Karpas-422 (cell line): ENCODE measurements around the gene CASP6. TPM values are rescaled to one million over a fixed set of nuclear protein-coding genes. Genes with fewer than 3 reads are reported as not detected.

ENCODE experiments used
- DNase-seq: peaks from one replicate; pipeline ENCODE4 v3.0.0-alpha.2; 2015
- H2AFZ ChIP-seq: fragments of 200-600 bp; sonication (generic); 2 replicates; pipeline ENCODE4 v1.6.1; 2014; ENCODE audit warnings: antibody characterized with exemption, low read length, mixed read lengths
- H3K27ac ChIP-seq: fragments of 200-600 bp; sonication (generic); 2 replicates; pipeline ENCODE4 v1.5.1; 2014; ENCODE audit warnings: mild to moderate bottlenecking, low read length, moderate library complexity
- H3K27me3 ChIP-seq: fragments of 200-600 bp; sonication (generic); 2 replicates; pipeline ENCODE4 v1.6.1; 2014; ENCODE audit warnings: low read length, mixed read lengths
- H3K36me3 ChIP-seq: fragments of 200-600 bp; sonication (generic); 2 replicates; pipeline ENCODE4 v1.6.1; 2014; ENCODE audit warnings: low read length, mixed read lengths; ENCODE audit not compliant: insufficient read depth
- H3K4me1 ChIP-seq: fragments of 200-600 bp; sonication (generic); 2 replicates; pipeline ENCODE4 v1.6.1; 2014; ENCODE audit warnings: mild to moderate bottlenecking, low read length, mixed read lengths
- H3K4me2 ChIP-seq: fragments of 200-600 bp; sonication (generic); 2 replicates; pipeline ENCODE4 v1.6.1; 2014; ENCODE audit warnings: low read length, low read depth, mild to moderate bottlenecking; ENCODE audit not compliant: poor library complexity, severe bottlenecking
- H3K4me3 ChIP-seq: fragments of 200-600 bp; sonication (generic); 2 replicates; pipeline ENCODE4 v1.5.1; 2014; ENCODE audit warnings: mild to moderate bottlenecking, antibody characterized with exemption, low read length, mixed read lengths
- H3K79me2 ChIP-seq: fragments of 200-600 bp; sonication (generic); 2 replicates; pipeline ENCODE4 v1.6.1; 2014; ENCODE audit warnings: mild to moderate bottlenecking, low read length, mixed read lengths
- H3K9ac ChIP-seq: fragments of 200-600 bp; sonication (generic); 2 replicates; pipeline ENCODE4 v1.6.0; 2014; ENCODE audit warnings: low read length
- H3K9me2 ChIP-seq: fragments of 200-600 bp; sonication (generic), shearing (Covaris generic); replicated peaks from 2 replicates; pipeline ENCODE4 v1.6.0; 2014; ENCODE audit warnings: mild to moderate bottlenecking, low read length, moderate library complexity; ENCODE audit not compliant: insufficient read depth
- H3K9me3 ChIP-seq: fragments of 300-700, 200-600 bp; sonication (generic); 2 replicates; pipeline ENCODE4 v1.6.1; 2014; ENCODE audit warnings: low read length, mixed read lengths
- H4K20me1 ChIP-seq: fragments of 200-600 bp; sonication (generic); 2 replicates; pipeline ENCODE4 v1.6.1; 2014; ENCODE audit warnings: mild to moderate bottlenecking, antibody characterized with exemption, low read length, low read depth; ENCODE audit not compliant: insufficient read depth
- total RNA-seq: library from RNA; depleted of rRNA; stranded (reverse); fragments of >200 nt; shearing (Covaris generic); gene quantifications from 2 replicates; pipeline ENCODE4 v1.2.3, GENCODE V29; 2014; ENCODE audit warnings: low replicate concordance

CASP6 gene
- total RNA-seq, 1 experiment from 2014 or later: 7.8 TPM

DNA sequence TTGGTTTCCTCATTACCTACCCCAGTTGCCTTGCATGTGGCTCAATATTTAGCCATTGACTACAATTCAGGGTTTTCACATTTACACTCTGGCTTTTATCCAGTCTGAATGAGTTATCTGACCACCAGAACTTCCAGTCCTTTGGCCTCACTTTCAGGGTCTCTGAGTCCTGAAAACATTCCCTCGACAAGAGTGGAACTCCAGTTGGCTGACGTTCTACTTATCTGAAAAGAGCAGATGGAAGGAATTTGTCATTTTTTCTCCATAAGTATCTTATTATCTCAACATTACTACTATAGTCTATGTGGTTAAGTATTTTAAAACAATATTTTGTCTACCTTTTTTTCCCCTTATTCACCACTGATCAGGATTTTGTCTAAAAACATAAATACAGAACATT, 5.2 kb upstream of the CASP6 start:
- H3K9me2 ChIP-seq: no peaks in the 10 kb centered on the region
- no peaks in the 10 kb centered on the region for H4K20me1 ChIP-seq
- H3K36me3 ChIP-seq: peaks cover 10% of the 10 kb centered on the region; the same call in 1 of the 2 replicates
- no peaks in the 10 kb centered on the region for H3K79me2 ChIP-seq
- no peak overlapping the region for H2AFZ ChIP-seq
- H3K27ac ChIP-seq: no peak overlapping the region
- no peak overlapping the region for H3K9ac ChIP-seq
- no peak overlapping the region for H3K4me3 ChIP-seq
- no peaks in the 10 kb centered on the region for H3K9me3 ChIP-seq
- H3K27me3 ChIP-seq: no peaks in the 10 kb centered on the region
- no peak for DNase-seq
- H3K4me1 ChIP-seq: peaks cover 17% of the 10 kb centered on the region
- no peak overlapping the region for H3K4me2 ChIP-seq

DNA sequence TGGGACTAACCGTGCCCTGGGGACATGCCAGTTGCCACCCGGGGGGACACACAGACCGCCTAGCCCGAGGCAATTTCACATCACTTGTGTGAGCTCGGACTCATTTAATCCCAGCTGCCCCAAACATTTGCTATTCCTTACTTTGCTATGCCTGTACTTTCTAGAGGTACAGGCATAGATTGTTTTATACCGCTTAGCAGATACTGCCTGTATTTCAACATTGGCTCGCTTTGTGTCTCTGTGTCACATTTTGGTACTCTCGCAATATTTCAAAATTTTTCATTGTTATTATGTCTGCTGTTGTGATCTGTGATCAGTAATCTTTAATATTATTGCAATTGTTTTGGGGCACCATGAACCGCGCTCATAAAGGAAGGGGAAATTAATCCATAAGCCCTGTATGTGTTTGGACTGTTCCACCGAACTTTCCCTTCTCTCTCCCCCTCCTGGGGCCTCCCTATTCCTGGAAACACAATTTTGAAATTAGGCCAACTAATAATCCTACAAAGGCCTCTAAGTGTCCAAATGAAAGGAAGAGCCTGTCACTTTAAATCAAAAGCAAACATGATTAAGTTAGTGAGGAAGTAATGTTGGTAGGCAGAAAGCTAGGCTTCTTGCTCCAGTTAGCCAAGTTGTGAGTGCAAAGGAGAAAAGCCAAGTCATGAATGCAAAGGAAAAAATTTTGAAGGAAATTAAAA, 568 bp upstream of the CASP6 start:
- Histone ChIP-seq H2AFZ (peak overlapping the region; percentile 92; the same call in 1 of the 2 replicates), H3K36me3 (0 out of 2 replicates have a peak, but pooled peaks cover 5% of the 10 kb centered on the region), H3K9ac (peak overlapping the region; percentile 88), H3K4me2 (peak overlapping the region; percentile 94), H3K27ac (peak overlapping the region; percentile 39; the same call in 1 of the 2 replicates), H3K27me3 (no peaks in the 10 kb centered on the region), H3K4me3 (peak overlapping the region; percentile 81), H4K20me1 (no peaks in the 10 kb centered on the region), H3K9me3 (no peaks in the 10 kb centered on the region), H3K79me2 (no peaks in the 10 kb centered on the region), H3K9me2 (no peaks in the 10 kb centered on the region), H3K4me1 (peaks cover 26% of the 10 kb centered on the region)
- DNase-seq: no peak

GRCh38 chr4:109701566-109702410, 1.5 kb downstream of the CASP6 start:
- peak overlapping the region; percentile 92 for H2AFZ ChIP-seq
- DNase-seq: peak; percentile 57
- H4K20me1 ChIP-seq: no peaks in the 10 kb centered on the region
- peak overlapping the region; percentile 94 for H3K4me2 ChIP-seq
- no peaks in the 10 kb centered on the region for H3K27me3 ChIP-seq
- H3K9me2 ChIP-seq: no peaks in the 10 kb centered on the region
- H3K36me3 ChIP-seq: no peaks in the 10 kb centered on the region
- peak overlapping the region; percentile 88 for H3K9ac ChIP-seq
- peaks cover 24% of the 10 kb centered on the region for H3K4me1 ChIP-seq
- no peak overlapping the region for H3K27ac ChIP-seq
- H3K9me3 ChIP-seq: no peaks in the 10 kb centered on the region
- H3K79me2 ChIP-seq: no peaks in the 10 kb centered on the region
- peak overlapping the region; percentile 81 for H3K4me3 ChIP-seq

DNA sequence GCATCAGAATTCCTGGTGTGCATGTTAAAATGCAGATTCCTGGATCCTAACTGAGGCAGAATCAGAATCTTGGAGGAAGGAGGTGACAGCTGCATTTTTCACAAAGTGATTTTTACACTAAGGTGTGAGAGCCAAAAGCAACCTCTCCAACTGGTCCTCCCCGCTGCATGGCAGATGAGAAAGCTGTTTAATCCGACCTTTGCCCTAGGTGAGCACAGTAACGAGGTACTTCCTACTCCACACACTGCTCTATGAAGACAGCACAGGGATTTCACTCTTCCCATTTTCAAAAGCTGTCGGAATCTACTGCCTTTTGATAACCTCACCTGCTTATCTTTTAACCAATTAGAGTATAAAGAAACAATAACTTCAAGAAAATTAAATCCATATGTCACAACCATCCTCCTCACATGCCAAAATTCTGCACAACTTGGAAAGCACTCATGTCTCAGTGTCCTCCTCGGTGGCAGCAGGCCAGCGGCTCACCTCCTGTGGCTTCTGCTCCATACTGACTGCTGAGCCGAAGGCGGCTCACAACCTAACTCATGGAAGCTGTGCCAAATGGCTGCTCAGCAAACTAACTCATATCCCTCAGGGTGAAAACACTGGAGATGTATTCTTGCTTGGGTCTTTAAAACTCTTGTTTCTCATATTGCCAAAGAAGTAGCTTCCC, 3.6 kb downstream of the CASP6 start:
- no peak overlapping the region for H2AFZ ChIP-seq
- H3K27ac ChIP-seq: no peak overlapping the region

DNA sequence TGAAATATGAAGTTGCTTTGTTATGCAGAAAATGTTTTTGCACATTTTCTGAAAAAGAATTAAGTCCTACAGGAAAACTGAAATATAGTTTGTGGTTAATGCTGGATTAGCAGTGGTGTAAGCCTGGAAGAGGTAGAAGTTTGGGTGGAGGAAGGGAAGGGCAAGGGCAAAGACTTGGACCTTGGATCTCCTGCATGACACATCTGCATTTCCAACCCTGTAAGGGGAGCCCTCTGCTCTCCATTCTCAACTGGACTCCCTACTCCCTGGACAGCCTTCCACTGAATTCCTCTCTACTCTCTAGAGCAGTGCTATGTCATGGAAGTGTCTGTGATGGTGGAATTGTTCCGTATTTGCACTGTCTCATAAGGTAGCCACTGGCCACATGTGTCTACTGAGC, 4.6 kb downstream of the CASP6 start:
- Histone ChIP-seq H3K79me2 (no peaks in the 10 kb centered on the region), H3K4me2 (no peak overlapping the region), H3K4me3 (no peak overlapping the region), H3K27ac (no peak overlapping the region), H3K36me3 (peaks cover 8% of the 10 kb centered on the region; the same call in 1 of the 2 replicates), H3K9ac (no peak overlapping the region), H4K20me1 (no peaks in the 10 kb centered on the region), H3K9me3 (no peaks in the 10 kb centered on the region), H3K4me1 (peaks cover 43% of the 10 kb centered on the region), H3K27me3 (no peaks in the 10 kb centered on the region), H3K9me2 (no peaks in the 10 kb centered on the region), H2AFZ (no peak overlapping the region)
- DNase-seq: no peak

More for the DNA sequence above, 3.6 kb downstream of the CASP6 start:
- Histone ChIP-seq H3K9ac (no peak overlapping the region), H3K36me3 (no peaks in the 10 kb centered on the region), H3K79me2 (no peaks in the 10 kb centered on the region), H3K4me3 (no peak overlapping the region), H3K27me3 (no peaks in the 10 kb centered on the region), H3K9me2 (no peaks in the 10 kb centered on the region), H3K4me2 (no peak overlapping the region), H3K9me3 (no peaks in the 10 kb centered on the region), H4K20me1 (no peaks in the 10 kb centered on the region), H3K4me1 (peaks cover 43% of the 10 kb centered on the region)
- DNase-seq: no peak

DNA sequence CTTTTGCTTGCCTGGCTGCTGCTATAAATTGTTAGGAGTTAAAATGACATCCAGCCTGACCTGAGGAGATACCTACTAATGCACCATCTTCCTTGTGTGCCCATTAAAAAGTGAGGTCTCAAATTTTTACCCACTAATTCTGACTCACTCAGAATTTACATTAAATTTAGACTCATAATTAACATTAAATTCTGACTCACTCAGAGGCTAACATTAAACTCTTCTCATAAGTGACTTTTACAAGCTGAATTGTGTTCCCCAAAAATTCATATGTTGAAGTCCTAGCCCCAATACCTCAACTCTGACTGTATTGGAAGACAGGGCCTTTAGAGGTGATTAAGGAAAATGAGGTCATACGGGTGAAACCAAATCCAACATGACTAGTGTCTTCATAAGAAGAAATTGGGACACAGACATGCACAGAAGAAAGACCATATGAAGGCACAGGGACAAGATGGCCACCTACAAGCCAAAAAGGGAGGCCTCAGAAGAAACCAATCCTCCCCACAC, 11.8 kb downstream of the CASP6 start:
- H3K9ac ChIP-seq: no peak overlapping the region
- H3K27me3 ChIP-seq: no peaks in the 10 kb centered on the region
- peaks cover 25% of the 10 kb centered on the region for H3K4me1 ChIP-seq
- H3K4me2 ChIP-seq: no peak overlapping the region
- H2AFZ ChIP-seq: no peak overlapping the region
- no peak overlapping the region for H3K4me3 ChIP-seq
- no peaks in the 10 kb centered on the region for H4K20me1 ChIP-seq
- no peak for DNase-seq
- H3K79me2 ChIP-seq: peaks cover 3% of the 10 kb centered on the region; the same call in 1 of the 2 replicates
- no peak overlapping the region for H3K27ac ChIP-seq
- H3K9me2 ChIP-seq: no peaks in the 10 kb centered on the region
- peaks cover 49% of the 10 kb centered on the region for H3K36me3 ChIP-seq
- no peaks in the 10 kb centered on the region for H3K9me3 ChIP-seq

GRCh38 chr4:109690690-109691410, 12.4 kb downstream of the CASP6 start:
- H3K9me2 ChIP-seq: no peaks in the 10 kb centered on the region
- H3K79me2 ChIP-seq: peaks cover 3% of the 10 kb centered on the region; the same call in 1 of the 2 replicates
- no peak overlapping the region for H2AFZ ChIP-seq
- no peaks in the 10 kb centered on the region for H4K20me1 ChIP-seq
- H3K36me3 ChIP-seq: peaks cover 53% of the 10 kb centered on the region
- peaks cover 19% of the 10 kb centered on the region for H3K4me1 ChIP-seq
- H3K4me3 ChIP-seq: no peak overlapping the region
- no peaks in the 10 kb centered on the region for H3K9me3 ChIP-seq
- no peak overlapping the region for H3K4me2 ChIP-seq
- no peaks in the 10 kb centered on the region for H3K27me3 ChIP-seq
- no peak overlapping the region for H3K9ac ChIP-seq
- DNase-seq: no peak
- H3K27ac ChIP-seq: no peak overlapping the region
